ENCODE results near the gene ZW10. TPM values are rescaled to one million over a fixed set of nuclear protein-coding genes. Genes with fewer than 3 reads are reported as not detected.

ZW10 gene
- total and polyA plus RNA-seq, 2 donors (not counting 1 experiment from before 2014, with no cell fraction given) = 4.8 to 11.9 TPM

- H3K27ac ChIP-seq (ENCODE audit: low read length in 2 of 2) = no peak overlapping the region
- peak; percentile 56 for DNase-seq
- H3K79me2 ChIP-seq (ENCODE audit: control insufficient read depth, insufficient read depth, low read length) = no peaks in the 10 kb centered on the region
- no peaks in the 10 kb centered on the region for H4K20me1 ChIP-seq (ENCODE audit: control insufficient read depth, insufficient read depth, low read length, poor library complexity, severe bottlenecking)
- ATAC-seq (ENCODE audit: low read depth) = peak; percentile 70
- no peaks in the 10 kb centered on the region for H3K4me1 ChIP-seq (ENCODE audit: control insufficient read depth in 2 of 2, insufficient read depth in 2 of 2, low read length in 2 of 2)
- intact Hi-C loops (cut with micrococcal nuclease) = loop anchor here (1.0 to 5.0 kb wide), 3 partner anchors 36 to 455 kb away; no protein-coding TSS in a partner anchor
- H2AFZ ChIP-seq (ENCODE audit: insufficient read depth, low read depth, low read length, poor library complexity, severe bottlenecking) = no peak overlapping the region
- H3K4me3 Mint-ChIP-seq = no peak overlapping the region
- ChIA-PET CTCF (interaction anchor here (0.7 to 8.6 kb wide), 25 partner anchors 9 to 463 kb away, joined by 3 to 207 read pairs (median 4); partner anchors contain the start of gene USP28), POLR2A (no interaction called here)
- H3K27ac Mint-ChIP-seq = peak overlapping the region; percentile 77
- peaks cover 3 to 77% of the 10 kb centered on the region in 2 experiments for H3K36me3 ChIP-seq (replicated peaks in 1 of 2; ENCODE audit: control extremely low read depth in 1 of 2, control insufficient read depth in 1 of 2, extremely low read depth in 1 of 2, insufficient read depth in 2 of 2, low read length in 1 of 2)
- no peaks in the 10 kb centered on the region for H3K27me3 ChIP-seq (replicated peaks in 1 of 4; ENCODE audit: control extremely low read depth in 1 of 4, control insufficient read depth in 3 of 4, insufficient read depth in 4 of 4, low read length in 3 of 4)
- no peaks in the 10 kb centered on the region for H3K9me3 Mint-ChIP-seq (ENCODE audit: insufficient read depth)
- H3K27me3 Mint-ChIP-seq = no peaks in the 10 kb centered on the region
- 100% methylated on average over 1 of the region's 2 CpGs for WGBS (ENCODE audit: insufficient coverage)
- H3K4me1 Mint-ChIP-seq = peaks cover 4% of the 10 kb centered on the region
- no peak overlapping the region for H3K9ac ChIP-seq (ENCODE audit: low read length)
- H3K4me2 ChIP-seq (replicated peaks; ENCODE audit: low read depth, low read length, poor library complexity, severe bottlenecking) = no peak overlapping the region
- TF ChIP-seq CTCF (IDR thresholded peaks at IDR 0.05) (peak; percentile 58), EZH2 (IDR thresholded peaks at IDR 0.05; ENCODE audit: borderline replicate concordance, insufficient read depth, low read depth, low read length, poor library complexity, severe bottlenecking) (no peak)
- no peak overlapping the region for H3K4me3 ChIP-seq (ENCODE audit: control extremely low read depth in 1 of 5, extremely low read depth in 1 of 5, insufficient read depth in 1 of 5, low read depth in 2 of 5, low read length in 4 of 5)
- H3K9me3 ChIP-seq (ENCODE audit: control extremely low read depth in 1 of 3, control insufficient read depth in 2 of 3, insufficient read depth in 1 of 3, low read length in 2 of 3) = no peaks in the 10 kb centered on the region
Measured at GRCh38 chr11:113806406-113806805, 32.9 kb upstream of the ZW10 start.

- DNase-seq (no peak), ATAC-seq (ENCODE audit: low read depth) (no peak)
- no peaks in the 10 kb centered on the region for H3K4me1 ChIP-seq (ENCODE audit: control insufficient read depth in 2 of 2, insufficient read depth in 2 of 2, low read length in 2 of 2)
- peaks cover 3 to 80% of the 10 kb centered on the region in 2 experiments for H3K36me3 ChIP-seq (replicated peaks in 1 of 2; ENCODE audit: control extremely low read depth in 1 of 2, control insufficient read depth in 1 of 2, extremely low read depth in 1 of 2, insufficient read depth in 2 of 2, low read length in 1 of 2)
- Mint-ChIP-seq H3K4me1 (peaks cover 4% of the 10 kb centered on the region), H3K4me3 (no peak overlapping the region), H3K9me3 (ENCODE audit: insufficient read depth) (no peaks in the 10 kb centered on the region), H3K27me3 (no peaks in the 10 kb centered on the region), H3K27ac (peak overlapping the region; percentile 56)
- H3K4me2 ChIP-seq (replicated peaks; ENCODE audit: low read depth, low read length, poor library complexity, severe bottlenecking) = no peak overlapping the region
- no peak overlapping the region for H3K9ac ChIP-seq (ENCODE audit: low read length)
- H3K27me3 ChIP-seq (replicated peaks in 1 of 4; ENCODE audit: control extremely low read depth in 1 of 4, control insufficient read depth in 3 of 4, insufficient read depth in 4 of 4, low read length in 3 of 4) = no peaks in the 10 kb centered on the region
- H2AFZ ChIP-seq (ENCODE audit: insufficient read depth, low read depth, low read length, poor library complexity, severe bottlenecking) = no peak overlapping the region
- no peaks in the 10 kb centered on the region for H3K79me2 ChIP-seq (ENCODE audit: control insufficient read depth, insufficient read depth, low read length)
- no peaks in the 10 kb centered on the region for H4K20me1 ChIP-seq (ENCODE audit: control insufficient read depth, insufficient read depth, low read length, poor library complexity, severe bottlenecking)
- TF ChIP-seq CTCF (IDR thresholded peaks at IDR 0.05) (no peak), EZH2 (IDR thresholded peaks at IDR 0.05; ENCODE audit: borderline replicate concordance, insufficient read depth, low read depth, low read length, poor library complexity, severe bottlenecking) (no peak)
- H3K4me3 ChIP-seq (ENCODE audit: control extremely low read depth in 1 of 5, extremely low read depth in 1 of 5, insufficient read depth in 1 of 5, low read depth in 2 of 5, low read length in 4 of 5) = no peak overlapping the region
- H3K9me3 ChIP-seq (ENCODE audit: control extremely low read depth in 1 of 3, control insufficient read depth in 2 of 3, insufficient read depth in 1 of 3, low read length in 2 of 3) = no peaks in the 10 kb centered on the region
- POLR2A ChIA-PET = no interaction called here
- CTCF ChIA-PET = interaction anchor here (0.7 to 8.6 kb wide), 22 partner anchors 10 to 463 kb away, joined by 3 to 207 read pairs (median 5); partner anchors contain the start of gene USP28
- no peak overlapping the region for H3K27ac ChIP-seq (ENCODE audit: low read length in 2 of 2)
- intact Hi-C loops (cut with micrococcal nuclease) = loop anchor here (1.0 to 5.0 kb wide), 3 partner anchors 37 to 456 kb away; no protein-coding TSS in a partner anchor
Measured at GRCh38 chr11:113805640-113806039, 32.1 kb upstream of the ZW10 start.
